Suprapubic skin (tissue), 4 donors: ENCODE measurements around the gene CYSRT1. TPM values are rescaled to one million over a fixed set of nuclear protein-coding genes. Genes with fewer than 3 reads are reported as not detected.

Experiments used
- DNase-seq, 2 donors: peaks; one replicate each; pipeline ENCODE4 v3.0.0-alpha.2; 2019; ENCODE audit warnings: low spot score in 2 of 2
- H3K27ac ChIP-seq: fragments of 200-600 bp; sonication (generic); one replicate; pipeline ENCODE4 v1.5.1; 2019
- H3K27me3 ChIP-seq: fragments of 200-600 bp; sonication (generic); one replicate; pipeline ENCODE4 v1.5.1; 2019
- H3K36me3 ChIP-seq: fragments of 200-600 bp; sonication (generic); one replicate; pipeline ENCODE4 v1.5.1; 2019
- H3K4me1 ChIP-seq: fragments of 200-600 bp; sonication (generic); one replicate; pipeline ENCODE4 v1.5.1; 2019
- H3K4me3 ChIP-seq: fragments of 200-600 bp; sonication (generic); one replicate; pipeline ENCODE4 v1.5.1; 2019; ENCODE audit warnings: mild to moderate bottlenecking
- H3K9me3 ChIP-seq: fragments of 200-600 bp; sonication (generic); one replicate; pipeline ENCODE4 v1.5.1; 2019
- EP300 ChIP-seq: sonication (generic); formaldehyde crosslinking; IDR thresholded peaks from one replicate; pipeline ENCODE4 v1.6.1; 2017; ENCODE audit warnings: antibody characterized with exemption
- POLR2A ChIP-seq, 2 donors: fragments of 450-650 bp; IDR thresholded peaks; one replicate each; pipeline ENCODE4 v1.6.1; 2017; ENCODE audit warnings: antibody characterized with exemption in 2 of 2, mild to moderate bottlenecking in 2 of 2, moderate library complexity in 2 of 2
- POLR2AphosphoS5 ChIP-seq, 3 donors: sonication (generic); formaldehyde crosslinking; IDR thresholded peaks; one replicate each; pipeline ENCODE4 v1.6.1; 2017; ENCODE audit warnings: antibody characterized with exemption in 3 of 3
- WGBS: methylation state at CpG from one replicate; pipeline ENCODE4 v1.1.5; 2018; 5-methylcytosine and 5-hydroxymethylcytosine counted together
- total RNA-seq, 4 donors: library from RNA; depleted of rRNA; stranded (reverse); fragments of >200 nt; gene quantifications; one replicate each; pipeline ENCODE4 v1.1.0, GENCODE V29; 2016
- TF ChIP-seq, protein P1 (sequence below), 2 donors: fragments of 200-600 bp in 1 of 2; fragments of 450-650 bp in 1 of 2; sonication (generic) in 1 of 2; IDR thresholded peaks; one replicate each; pipeline ENCODE4 v1.5.1; 2016 to 2019; ENCODE audit warnings: antibody characterized with exemption in 2 of 2, mild to moderate bottlenecking in 1 of 2, moderate library complexity in 1 of 2

CYSRT1 gene
- total RNA-seq, 4 donors from 2014 or later = 22.8 to 65.7 (median 44.2) TPM

DNA sequence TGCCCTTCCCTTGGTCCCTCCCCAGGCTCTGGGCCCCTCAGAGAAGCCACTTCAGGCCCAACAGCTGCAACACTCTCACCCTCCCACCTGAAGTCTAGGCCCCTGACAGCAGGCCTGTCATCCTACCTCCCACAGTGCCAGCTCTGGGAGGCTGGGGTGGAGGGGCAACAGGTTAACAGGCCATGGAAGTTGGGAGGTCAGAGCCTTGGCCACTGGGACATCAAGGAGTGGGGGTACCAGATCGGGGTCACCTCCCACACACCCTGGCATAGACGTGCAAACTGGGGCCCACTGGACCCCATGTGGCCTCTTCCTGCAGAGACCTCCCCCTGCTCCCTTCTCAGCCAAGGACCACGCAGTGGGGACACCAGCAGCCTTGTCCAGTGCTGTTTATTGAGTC lies 33.7 kb upstream of the CYSRT1 start:
- DNase-seq = no peak
- peaks cover 26% of the 10 kb centered on the region for H3K36me3 ChIP-seq
- no peak overlapping the region for H3K27ac ChIP-seq
- no peaks in the 10 kb centered on the region for H3K9me3 ChIP-seq
- no peak for TF ChIP-seq EP300
- TF ChIP-seq, protein P1, sequence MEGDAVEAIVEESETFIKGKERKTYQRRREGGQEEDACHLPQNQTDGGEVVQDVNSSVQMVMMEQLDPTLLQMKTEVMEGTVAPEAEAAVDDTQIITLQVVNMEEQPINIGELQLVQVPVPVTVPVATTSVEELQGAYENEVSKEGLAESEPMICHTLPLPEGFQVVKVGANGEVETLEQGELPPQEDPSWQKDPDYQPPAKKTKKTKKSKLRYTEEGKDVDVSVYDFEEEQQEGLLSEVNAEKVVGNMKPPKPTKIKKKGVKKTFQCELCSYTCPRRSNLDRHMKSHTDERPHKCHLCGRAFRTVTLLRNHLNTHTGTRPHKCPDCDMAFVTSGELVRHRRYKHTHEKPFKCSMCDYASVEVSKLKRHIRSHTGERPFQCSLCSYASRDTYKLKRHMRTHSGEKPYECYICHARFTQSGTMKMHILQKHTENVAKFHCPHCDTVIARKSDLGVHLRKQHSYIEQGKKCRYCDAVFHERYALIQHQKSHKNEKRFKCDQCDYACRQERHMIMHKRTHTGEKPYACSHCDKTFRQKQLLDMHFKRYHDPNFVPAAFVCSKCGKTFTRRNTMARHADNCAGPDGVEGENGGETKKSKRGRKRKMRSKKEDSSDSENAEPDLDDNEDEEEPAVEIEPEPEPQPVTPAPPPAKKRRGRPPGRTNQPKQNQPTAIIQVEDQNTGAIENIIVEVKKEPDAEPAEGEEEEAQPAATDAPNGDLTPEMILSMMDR (IDR thresholded peaks at IDR 0.05) = no peak
- TF ChIP-seq POLR2AphosphoS5 (IDR thresholded peaks at IDR 0.05) = no peak
- TF ChIP-seq POLR2A (IDR thresholded peaks at IDR 0.05) = no peak
- no peak overlapping the region for H3K4me3 ChIP-seq
- WGBS = no CpG with 5 or more reads among the region's 3 CpGs
- H3K4me1 ChIP-seq = peaks cover 62% of the 10 kb centered on the region
- no peaks in the 10 kb centered on the region for H3K27me3 ChIP-seq

GRCh38 chr9:137191691-137192447 lies 33.1 kb upstream of the CYSRT1 start:
- WGBS = 93% methylated on average over 11 of the region's 22 CpGs
- H3K27ac ChIP-seq = no peak overlapping the region
- no peaks in the 10 kb centered on the region for H3K27me3 ChIP-seq
- H3K4me1 ChIP-seq = peaks cover 55% of the 10 kb centered on the region
- H3K9me3 ChIP-seq = no peaks in the 10 kb centered on the region
- no peak for DNase-seq
- peaks cover 26% of the 10 kb centered on the region for H3K36me3 ChIP-seq
- TF ChIP-seq, protein P1 (IDR thresholded peaks at IDR 0.05) = no peak
- TF ChIP-seq EP300 = no peak
- TF ChIP-seq POLR2AphosphoS5 (IDR thresholded peaks at IDR 0.05) = no peak
- no peak for TF ChIP-seq POLR2A (IDR thresholded peaks at IDR 0.05)
- H3K4me3 ChIP-seq = no peak overlapping the region

- Histone ChIP-seq H3K4me1 (peaks cover 52% of the 10 kb centered on the region), H3K9me3 (no peaks in the 10 kb centered on the region), H3K36me3 (peaks cover 26% of the 10 kb centered on the region), H3K27ac (no peak overlapping the region), H3K4me3 (no peak overlapping the region), H3K27me3 (no peaks in the 10 kb centered on the region)
- 72% methylated on average over 3 of the region's 10 CpGs for WGBS
- no peak for DNase-seq
- TF ChIP-seq POLR2A (IDR thresholded peaks at IDR 0.05) (no peak), EP300 (no peak), POLR2AphosphoS5 (IDR thresholded peaks at IDR 0.05) (no peak)
- TF ChIP-seq, protein P1 (IDR thresholded peaks at IDR 0.05) = no peak
Observed at GRCh38 chr9:137192448-137192780, 32.6 kb upstream of the CYSRT1 start.

DNA sequence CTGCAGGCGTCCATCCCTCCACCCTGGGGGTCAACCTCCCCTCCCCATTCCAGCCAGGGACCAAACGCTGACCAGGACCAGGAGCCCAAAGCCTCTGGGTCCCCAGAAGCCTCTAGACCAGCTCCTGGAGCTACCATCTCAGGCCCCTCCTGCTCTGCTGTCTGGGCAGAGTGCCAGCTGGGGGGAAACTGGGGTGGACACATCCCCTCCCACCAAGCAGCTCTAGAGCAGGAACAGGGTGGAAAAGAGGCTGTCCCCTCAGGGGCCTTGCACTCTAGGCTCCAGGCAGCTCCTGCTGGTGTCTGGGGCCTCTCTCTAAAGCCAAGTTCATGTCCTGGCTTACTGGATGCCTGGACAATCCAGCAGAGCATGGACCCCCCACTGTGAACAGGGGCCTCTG lies 32.1 kb upstream of the CYSRT1 start:
- Histone ChIP-seq H3K4me3 (no peak overlapping the region), H3K4me1 (peaks cover 52% of the 10 kb centered on the region), H3K27ac (no peak overlapping the region), H3K27me3 (no peaks in the 10 kb centered on the region), H3K36me3 (peaks cover 26% of the 10 kb centered on the region), H3K9me3 (no peaks in the 10 kb centered on the region)
- TF ChIP-seq POLR2AphosphoS5 (IDR thresholded peaks at IDR 0.05) = no peak
- TF ChIP-seq, protein P1 (IDR thresholded peaks at IDR 0.05) = no peak
- TF ChIP-seq EP300 = no peak
- no peak for TF ChIP-seq POLR2A (IDR thresholded peaks at IDR 0.05)
- WGBS = no CpG with 5 or more reads among the region's 2 CpGs
- no peak for DNase-seq

GRCh38 chr9:137193771-137194170 lies 31.2 kb upstream of the CYSRT1 start:
- H3K27me3 ChIP-seq = no peaks in the 10 kb centered on the region
- H3K4me3 ChIP-seq = no peak overlapping the region
- no peaks in the 10 kb centered on the region for H3K9me3 ChIP-seq
- H3K27ac ChIP-seq = no peak overlapping the region
- peaks cover 58% of the 10 kb centered on the region for H3K4me1 ChIP-seq
- no peak for DNase-seq
- peaks cover 26% of the 10 kb centered on the region for H3K36me3 ChIP-seq
- TF ChIP-seq POLR2AphosphoS5 (IDR thresholded peaks at IDR 0.05) (no peak), EP300 (no peak)
- TF ChIP-seq, protein P1 (IDR thresholded peaks at IDR 0.05) = no peak
- WGBS = no CpG with 5 or more reads among the region's 14 CpGs
